DMS53 treated with DMSO at 0.1 percent for 48 hours (cell line): ENCODE data around the gene FAM43A.
A peak's percentile ranks its signal among the peaks of the same experiment; 100 is the strongest.

ENCODE experiments used
- DNase-seq: peaks from one replicate; lab custom pipeline; 2025; ENCODE audit not compliant: unreplicated experiment; lab: John Stamatoyannopoulos, UW

The FAM43A gene

DNA sequence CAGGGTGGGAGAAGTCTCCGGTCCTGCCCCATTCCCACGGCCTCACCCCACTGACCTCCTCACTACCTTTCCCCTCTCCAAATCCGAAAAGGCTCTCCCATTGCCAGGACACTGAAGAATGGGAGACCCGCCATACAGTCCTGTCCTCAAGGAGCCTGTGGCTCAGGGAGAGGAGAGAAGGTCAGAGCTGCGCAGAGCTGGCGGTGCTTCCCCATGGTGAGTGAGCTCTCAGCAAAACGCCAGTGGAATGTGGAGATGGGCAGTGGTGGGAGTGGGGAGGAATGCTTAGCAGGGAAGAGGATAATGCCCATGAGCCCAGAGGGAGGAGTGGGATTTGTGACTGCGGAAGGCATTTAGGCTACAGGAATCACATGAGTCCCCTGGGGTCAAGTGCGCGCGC is 20.1 kb downstream of the FAM43A start:
- DNase-seq: no peak

GRCh38 chr3:194707147-194707540 is 21.5 kb downstream of the FAM43A start:
- DNase-seq: no peak

- DNase-seq: no peak
Observed at GRCh38 chr3:194711286-194711685, 25.6 kb downstream of the FAM43A start.

- no peak for DNase-seq
Observed at GRCh38 chr3:194711913-194712312, 26.2 kb downstream of the FAM43A start.

- DNase-seq: no peak
Observed at GRCh38 chr3:194713299-194714136, 27.8 kb downstream of the FAM43A start.

DNA sequence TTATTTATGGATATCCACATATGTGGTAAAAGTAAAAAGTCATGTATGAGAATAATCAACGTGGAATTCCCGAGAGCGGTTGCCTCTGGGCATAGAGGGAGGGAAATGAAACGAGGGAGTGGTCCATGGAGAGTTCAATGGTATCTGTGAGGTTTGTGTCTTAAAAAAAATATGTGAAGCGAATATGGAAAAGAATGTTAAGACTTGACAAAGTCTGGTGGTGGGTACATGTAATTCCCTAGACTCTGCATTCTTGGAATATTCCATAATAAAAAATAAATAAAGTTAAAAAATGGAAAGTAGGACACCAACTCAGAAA is 28.4 kb downstream of the FAM43A start:
- DNase-seq: no peak

DNA sequence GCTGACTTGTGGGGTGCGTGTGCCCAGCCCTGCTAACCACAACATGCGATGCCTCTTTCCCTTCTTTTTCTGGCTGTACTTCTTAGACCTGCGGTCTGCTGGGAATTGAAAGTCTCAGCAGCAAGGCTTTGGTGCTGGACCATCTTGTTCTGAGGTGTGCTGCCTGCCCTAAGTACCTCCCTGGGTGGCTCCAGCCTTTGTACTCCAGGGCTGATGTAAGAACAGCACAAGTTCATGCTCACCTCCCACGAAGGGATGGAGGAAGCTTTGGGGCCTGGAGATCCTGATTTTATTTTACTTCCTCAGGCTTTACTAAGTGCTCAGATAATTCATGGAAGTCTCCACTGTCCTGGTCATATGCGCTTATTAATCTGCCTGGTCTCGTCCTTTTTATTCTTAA is 28.9 kb downstream of the FAM43A start:
- DNase-seq: no peak

DNA sequence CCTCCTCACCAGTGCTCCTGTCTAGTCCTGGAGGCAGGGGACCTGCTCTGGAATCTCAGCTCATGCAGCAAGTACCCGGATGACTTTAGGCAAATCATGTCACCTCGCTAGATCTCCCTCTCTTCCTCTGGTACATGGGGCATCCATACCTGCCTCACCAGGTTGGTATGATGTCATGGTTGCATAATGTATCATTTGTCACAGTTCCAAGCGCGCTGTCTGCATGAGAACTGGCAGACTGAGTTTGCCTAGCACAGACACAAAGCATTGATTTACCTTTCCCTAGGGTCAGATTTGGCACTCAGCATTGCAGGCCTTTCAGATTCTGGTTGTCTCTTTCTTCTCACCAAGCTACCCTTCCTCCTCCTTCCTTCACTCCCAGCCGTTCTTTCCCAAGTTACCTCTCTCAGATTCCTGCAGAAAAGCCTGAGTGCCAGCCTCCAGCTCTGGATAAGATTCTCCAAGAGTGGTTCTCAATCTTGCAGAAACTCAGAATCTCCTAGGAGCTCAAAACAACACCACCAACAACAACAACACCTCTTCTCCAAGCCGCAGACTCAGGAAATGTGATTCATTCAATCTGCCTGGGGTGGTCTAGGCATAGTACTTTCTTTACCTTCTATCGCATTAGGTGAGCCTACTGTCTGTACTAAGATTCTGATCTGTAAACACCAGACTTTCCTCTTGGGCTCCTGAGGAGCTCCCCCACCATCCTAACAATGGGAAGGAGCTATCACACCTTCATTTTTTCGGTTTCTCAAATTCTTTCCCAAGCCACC is 29.5 kb downstream of the FAM43A start:
- no peak for DNase-seq

GRCh38 chr3:194718079-194718478 is 32.4 kb downstream of the FAM43A start:
- no peak for DNase-seq

- no peak for DNase-seq
Observed at GRCh38 chr3:194720048-194720447, 34.4 kb downstream of the FAM43A start.

DNA sequence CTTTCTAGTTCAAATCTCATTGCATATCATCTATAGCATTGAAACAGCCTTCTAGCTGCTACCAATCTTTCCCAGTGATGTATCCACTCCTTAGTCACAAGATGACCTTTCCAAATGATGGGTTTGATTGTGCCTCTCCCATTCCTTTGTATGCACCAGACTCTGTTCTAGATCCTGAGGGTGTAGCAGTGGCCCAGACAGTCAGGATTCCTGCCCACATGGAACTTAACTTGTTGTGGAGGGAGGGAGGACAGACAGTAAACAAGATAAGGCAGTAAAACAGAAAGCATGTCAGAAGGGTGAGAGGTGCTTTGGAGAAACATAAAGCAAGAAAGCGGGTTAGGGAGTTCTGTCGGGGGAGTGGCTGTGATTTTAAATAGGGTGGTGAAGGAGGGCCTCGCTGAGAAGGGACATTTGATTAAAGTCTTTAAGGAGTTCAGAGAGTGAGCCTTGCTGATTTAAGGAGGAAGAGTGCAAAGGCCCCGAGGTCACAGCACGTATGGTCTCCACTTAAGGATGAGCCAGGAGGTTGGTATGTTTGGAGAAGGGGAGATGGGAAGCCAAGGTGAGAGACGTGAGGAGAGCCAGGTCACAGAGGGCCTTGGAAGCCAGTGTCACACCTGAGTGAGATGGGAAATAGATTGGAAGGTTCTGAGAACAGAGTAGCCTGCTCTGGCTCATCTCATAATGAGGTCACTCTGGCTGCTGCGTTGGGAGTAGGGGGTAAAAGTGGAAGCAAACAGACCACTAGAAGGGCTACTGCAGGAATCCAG is 38.3 kb downstream of the FAM43A start:
- DNase-seq: no peak

DNA sequence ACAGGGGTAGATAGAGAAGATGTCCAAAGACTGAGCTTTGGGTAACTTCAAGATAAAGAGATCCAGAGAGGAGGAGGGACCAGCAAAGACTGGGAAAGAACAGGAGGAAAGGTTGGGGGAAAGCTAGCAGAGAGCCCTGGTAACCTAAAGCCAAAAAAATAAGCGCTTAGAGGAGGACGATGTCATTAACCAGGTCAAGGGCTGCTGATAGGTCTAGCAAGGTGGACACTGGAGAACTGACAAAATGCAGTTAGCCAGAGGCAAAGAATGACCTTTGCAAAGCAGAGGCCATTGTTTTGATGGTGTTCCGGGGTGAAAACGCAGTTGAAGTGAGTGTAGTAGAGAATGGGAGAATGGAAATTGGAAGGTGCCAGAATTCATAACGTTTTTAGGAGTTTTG is 39.7 kb downstream of the FAM43A start:
- no peak for DNase-seq

GRCh38 chr3:194727435-194728128 is 41.9 kb downstream of the FAM43A start:
- DNase-seq: no peak

DNA sequence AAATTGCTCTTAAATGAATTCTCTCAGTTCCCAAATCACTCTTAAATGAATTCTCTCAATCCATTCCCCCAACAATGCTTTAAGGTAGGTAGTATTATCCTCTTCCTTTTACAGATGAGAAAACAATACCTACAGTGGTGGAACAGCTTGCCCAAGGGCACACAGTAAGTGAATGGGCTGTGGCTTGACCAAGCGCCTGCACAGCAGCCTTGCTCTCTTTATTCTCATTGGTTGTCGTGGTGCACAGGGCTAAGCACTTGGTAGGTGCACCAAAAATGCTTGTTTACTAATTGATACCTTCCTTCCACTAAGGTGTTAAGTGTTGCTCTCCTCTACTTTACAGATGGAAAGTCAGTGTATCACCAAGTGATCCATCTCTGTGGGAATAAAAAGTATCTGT is 43.3 kb downstream of the FAM43A start:
- DNase-seq: no peak

DNA sequence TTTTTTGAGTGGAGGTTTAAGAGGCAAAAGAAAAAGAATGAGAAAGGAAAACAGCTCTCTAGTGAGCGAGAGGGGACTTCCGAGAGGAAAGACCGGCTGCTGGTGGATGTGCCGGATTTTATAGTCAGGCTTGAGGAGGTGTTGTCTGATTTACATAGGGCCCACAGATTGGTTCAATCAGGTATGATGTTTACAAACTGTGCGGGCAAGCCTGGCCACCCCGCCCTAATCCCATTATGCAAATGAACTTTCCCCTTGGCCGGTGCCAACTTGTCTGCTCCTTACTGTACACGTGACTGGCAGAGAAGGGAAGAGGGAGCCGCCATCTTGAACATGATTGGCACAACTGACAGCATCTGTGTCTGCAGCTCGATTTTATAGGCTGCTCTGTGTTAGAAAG is 44.7 kb downstream of the FAM43A start:
- peak; percentile 13 for DNase-seq

GRCh38 chr3:194731506-194732073 is 45.9 kb downstream of the FAM43A start:
- no peak for DNase-seq

GRCh38 chr3:194732617-194733016 is 46.9 kb downstream of the FAM43A start:
- DNase-seq: no peak

- no peak for DNase-seq
Observed at GRCh38 chr3:194736277-194736895, 50.7 kb downstream of the FAM43A start.

DNA sequence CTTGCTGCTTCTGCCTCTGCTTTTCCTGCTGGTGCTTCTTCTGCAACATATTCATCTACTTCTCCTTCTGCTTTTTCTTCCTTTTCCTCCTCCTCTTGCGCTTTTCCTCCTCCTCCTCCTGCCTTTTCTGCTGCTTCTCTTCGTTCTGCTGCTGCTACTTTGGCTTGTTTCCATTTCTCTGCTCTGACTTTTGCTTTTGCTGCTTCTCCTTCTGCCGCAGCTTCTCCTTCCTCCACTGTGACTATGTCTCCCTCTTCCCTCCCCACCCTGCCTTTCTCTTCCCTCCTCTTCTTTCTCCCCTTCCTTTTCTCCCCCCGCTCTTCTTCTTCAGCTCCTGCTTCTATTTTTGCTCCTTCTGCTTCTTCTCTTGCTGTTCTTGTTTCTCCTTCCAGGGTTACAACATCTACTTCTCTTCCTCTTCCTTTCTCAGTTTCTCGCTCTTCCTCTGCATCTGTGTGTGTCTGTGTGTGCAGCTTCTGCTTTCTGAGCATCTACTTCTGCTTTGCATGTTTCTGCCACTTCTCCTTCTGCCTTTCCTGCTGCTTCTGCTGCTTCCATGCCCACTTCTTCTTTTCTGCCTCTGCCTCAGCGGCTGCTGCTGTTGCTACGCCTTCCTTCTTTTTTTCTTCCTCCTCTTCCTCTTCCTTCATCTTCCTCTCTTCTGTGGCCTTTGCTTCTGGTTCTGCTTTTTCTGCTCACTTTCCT is 51.4 kb downstream of the FAM43A start:
- DNase-seq: no peak
